ENCODE results near the gene HRAS. TPM values are rescaled to one million over a fixed set of nuclear protein-coding genes. Genes with fewer than 3 reads are reported as not detected.
A peak's percentile ranks its signal among the peaks of the same experiment; 100 is the strongest.

The HRAS gene
- total RNA-seq, 3 donors from 2014 or later, result 41.4 to 50.6 (median 50.1) TPM

- no peaks in the 10 kb centered on the region for H3K9me3 ChIP-seq
- no peaks in the 10 kb centered on the region for H3K36me3 ChIP-seq (ENCODE audit: low read depth)
- DNase-seq, result peak in 1 of 3 donors; percentile 24
- intact Hi-C loops (cut with DNase I, micrococcal nuclease), result no loop called here
- H3K4me1 ChIP-seq (ENCODE audit: low read depth), result peaks cover 34% of the 10 kb centered on the region
- no peak overlapping the region for H3K4me3 ChIP-seq
- no peak for TF ChIP-seq CTCF (IDR thresholded peaks at IDR 0.05)
- no peak for ATAC-seq
Observed at GRCh38 chr11:578276-579035, 43.1 kb upstream of the HRAS start.

GRCh38 chr11:577611-577894 lies 42.2 kb upstream of the HRAS start:
- Histone ChIP-seq H3K4me3 (no peak overlapping the region), H3K9me3 (no peaks in the 10 kb centered on the region), H3K36me3 (ENCODE audit: low read depth) (no peaks in the 10 kb centered on the region), H3K4me1 (ENCODE audit: low read depth) (peaks cover 34% of the 10 kb centered on the region)
- intact Hi-C loops (cut with DNase I, micrococcal nuclease), result no loop called here
- ATAC-seq (no peak), DNase-seq (peak in 1 of 3 donors; percentile 20)
- TF ChIP-seq CTCF (IDR thresholded peaks at IDR 0.05), result no peak

- intact Hi-C loops (cut with DNase I, micrococcal nuclease), result no loop called here
- Histone ChIP-seq H3K36me3 (ENCODE audit: low read depth) (no peaks in the 10 kb centered on the region), H3K4me1 (ENCODE audit: low read depth) (peaks cover 34% of the 10 kb centered on the region), H3K4me3 (peak overlapping the region; percentile 57), H3K9me3 (no peaks in the 10 kb centered on the region)
- DNase-seq, result peak in 2 of 3 donors; percentile 52 to 65
- no peak for ATAC-seq
- no peak for TF ChIP-seq CTCF (IDR thresholded peaks at IDR 0.05)
Observed at GRCh38 chr11:576811-577610, 41.6 kb upstream of the HRAS start.

GRCh38 chr11:575996-576768 lies 40.8 kb upstream of the HRAS start, which contains the start of gene PHRF1:
TSS of gene PHRF1 (plus strand) at chr11:576470. CDS start at chr11:581513, 5,043 bp downstream.
- ATAC-seq (peak; percentile 91), DNase-seq (peak; percentile 94 to 99 (median 96))
- H3K36me3 ChIP-seq (ENCODE audit: low read depth), result no peaks in the 10 kb centered on the region
- intact Hi-C loops (cut with DNase I, micrococcal nuclease), result no loop called here
- H3K4me3 ChIP-seq, result peak within 1 kb of the TSS; percentile 57
- H3K9me3 ChIP-seq, result no peaks in the 10 kb centered on the region
- peaks cover 34% of the 10 kb centered on the region for H3K4me1 ChIP-seq (ENCODE audit: low read depth)
- TF ChIP-seq CTCF (IDR thresholded peaks at IDR 0.05), result no peak

- no peaks in the 10 kb centered on the region for H3K36me3 ChIP-seq (ENCODE audit: low read depth)
- peaks cover 34% of the 10 kb centered on the region for H3K4me1 ChIP-seq (ENCODE audit: low read depth)
- peak overlapping the region; percentile 22 for H3K4me3 ChIP-seq
- DNase-seq (peak in 1 of 3 donors; percentile 73), ATAC-seq (peak; percentile 18)
- no peaks in the 10 kb centered on the region for H3K9me3 ChIP-seq
- no peak for TF ChIP-seq CTCF (IDR thresholded peaks at IDR 0.05)
- intact Hi-C loops (cut with DNase I, micrococcal nuclease), result no loop called here
Observed at GRCh38 chr11:575313-575995, 40.1 kb upstream of the HRAS start.

Measured in mucosa of descending colon (tissue), 3 donors.